Hepatocyte (in vitro differentiated cells): ENCODE data around the gene MYH6.

Experiments
- CTCF ChIP-seq: fragments of 200-600 bp; sonication (generic); IDR thresholded peaks from 2 replicates; pipeline ENCODE4 v1.5.1; 2016; ENCODE audit warnings: antibody characterized with exemption, mild to moderate bottlenecking; ENCODE audit not compliant: poor library complexity
- EZH2phosphoT487 ChIP-seq: fragments of 200-600 bp; sonication (generic); IDR thresholded peaks from one replicate; pipeline ENCODE4 v1.6.1; 2018; ENCODE audit warnings: antibody characterized with exemption, mild to moderate bottlenecking, low read depth, moderate library complexity; ENCODE audit not compliant: unreplicated experiment, severe bottlenecking

GRCh38 chr14:23366426-23366921 is 41.6 kb downstream of the MYH6 start:
- no peak for TF ChIP-seq CTCF
- no peak for TF ChIP-seq EZH2phosphoT487
